HepG2 (cell line): Measurements from ENCODE around the gene THUMPD1. TPM values are rescaled to one million over a fixed set of nuclear protein-coding genes. Genes with fewer than 3 reads are reported as not detected.
"Not testable (repeated sequence)": the region's sequence is repeated elsewhere in the genome, so short reads cannot be mapped to it uniquely, and the experiment has no call there.

Experiments used
- ATAC-seq: fragments of 200-7000 bp; cut with Tn5 transposase; 3 replicates; pipeline ENCODE4 v1.9.1; 2020; ENCODE audit warnings: mild to moderate bottlenecking, moderate library complexity
- BruUV-seq: library from RNA; stranded (reverse); fragments of 400-500 nt; replicated peaks from 2 replicates; lab custom pipeline; 2021; lab: Mats Ljungman, UMichigan
- CTCF ChIA-PET: fragments of 300-600 bp; formaldehyde crosslinking; extraction: SDS; loops from one replicate; lab custom pipeline; 2021; ENCODE audit warnings: low total read pairs, inconsistent platforms, low intra/inter-chr PET ratio; lab: Yijun Ruan, JAX
- POLR2A ChIA-PET: fragments of 350-600 bp; sonication (Branson Sonifier 250); formaldehyde crosslinking; loops from one replicate; lab custom pipeline; 2020; ENCODE audit warnings: antibody characterized with exemption, inconsistent platforms; lab: Yijun Ruan, JAX
- DNase-seq: peaks from one replicate; pipeline ENCODE4 v3.0.0-alpha.2; 2015; ENCODE audit warnings: low spot score
- FAIRE-seq: peaks from 3 replicates; lab custom pipeline; 2011; peaks lifted over from hg19 to GRCh38; lab: Jason Lieb, UNC
- H2AFZ ChIP-seq: one replicate; pipeline ENCODE4 v1.6.1; 2011; ENCODE audit warnings: low read length, inconsistent platforms
- H3K27ac ChIP-seq: fragments of 300-600 bp; 3 replicates; pipeline ENCODE4 v1.8.0; 2011; ENCODE audit warnings: mixed run types, mild to moderate bottlenecking, mixed read lengths, low read length, inconsistent platforms; ENCODE audit not compliant: insufficient read depth; ENCODE audit errors: extremely low read length
- H3K27me3 ChIP-seq, 2 experiments: fragments of 200-600 bp in 1 of 2; 2 replicates in 1 of 2; 3 replicates in 1 of 2; pipeline versions ENCODE4 v1.6.0 to v1.8.0; 2011; ENCODE audit warnings: low read length in 2 of 2, mild to moderate bottlenecking in 2 of 2, moderate library complexity in 2 of 2, inconsistent platforms in 1 of 2; ENCODE audit not compliant: insufficient read depth in 2 of 2, control insufficient read depth in 1 of 2
- H3K36me3 ChIP-seq, 2 experiments: fragments of 200-600 bp in 1 of 2; replicated peaks in 1 of 2; 2 replicates in 1 of 2; 3 replicates in 1 of 2; pipeline versions ENCODE4 v1.5.1 to v1.8.0; 2011; ENCODE audit warnings: low read length in 2 of 2, inconsistent platforms in 1 of 2; ENCODE audit not compliant: insufficient read depth in 2 of 2, control insufficient read depth in 1 of 2
- H3K4me1 ChIP-seq: 2 replicates; pipeline ENCODE4 v1.5.1; 2012; ENCODE audit warnings: low read length, inconsistent platforms; ENCODE audit not compliant: insufficient read depth
- H3K4me2 ChIP-seq: 2 replicates; pipeline ENCODE4 v1.6.0; 2011; ENCODE audit warnings: low read depth, low read length, inconsistent platforms
- H3K4me3 ChIP-seq, 3 experiments: fragments of 200-600 bp in 1 of 3; sonication (generic), shearing (Covaris generic) in 1 of 3; replicated peaks in 1 of 3; 2 replicates each; pipeline ENCODE4 v1.5.1; 2011 to 2016; ENCODE audit warnings: low read length in 3 of 3, inconsistent platforms in 2 of 3, low read depth in 2 of 3, mild to moderate bottlenecking in 2 of 3, control low read depth in 1 of 3, mixed read lengths in 1 of 3; ENCODE audit not compliant: insufficient read depth in 1 of 3
- H3K79me2 ChIP-seq: one replicate; pipeline ENCODE4 v1.6.1; 2011; ENCODE audit warnings: low read length, inconsistent platforms; ENCODE audit not compliant: insufficient read depth
- H3K9ac ChIP-seq: 2 replicates; pipeline ENCODE4 v1.6.0; 2011; ENCODE audit warnings: mild to moderate bottlenecking, low read depth, low read length, inconsistent platforms; ENCODE audit not compliant: insufficient read depth
- H3K9me3 ChIP-seq: 2 replicates; pipeline ENCODE4 v1.5.1; 2012; ENCODE audit warnings: mild to moderate bottlenecking, low read length
- H4K20me1 ChIP-seq: 2 replicates; pipeline ENCODE4 v1.6.0; 2011; ENCODE audit warnings: inconsistent platforms, mild to moderate bottlenecking, low read length, moderate library complexity; ENCODE audit not compliant: insufficient read depth
- PLRG1 ChIP-seq: fragments of 450-650 bp; conservative IDR thresholded peaks from 2 replicates; pipeline ENCODE4 v1.6.1; 2016
- RBM22 ChIP-seq: fragments of 200-400 bp; formaldehyde crosslinking; optimal IDR thresholded peaks from 2 replicates; pipeline ENCODE3; 2017; ENCODE audit warnings: mild to moderate bottlenecking, low read length, moderate library complexity
- WGBS: methylation state at CpG from one replicate; pipeline ENCODE4 v1.1.6; 2017; ENCODE audit warnings: low lambda C conversion rate; 5-methylcytosine and 5-hydroxymethylcytosine counted together
- in situ Hi-C: cut with HindIII; loops from 2 replicates; pipeline ENCODE4 v1.10.0; 2017; ENCODE audit warnings: low pct_unique_long_range_greater_than_20kb; ENCODE audit not compliant: extremely low pct_ligation_motif_present
- intact Hi-C: fragments of 100-400 bp; cut with micrococcal nuclease; formaldehyde crosslinking; loops from one replicate; pipeline ENCODE4 v1.10.0; 2022; ENCODE audit not compliant: unreplicated experiment
- polyA plus RNA-seq, 8 experiments: library from polyadenylated mRNA; depleted of rRNA in 3 of 8; stranded (reverse) in 7 of 8; unstranded in 1 of 8; fragments of >200 nt; fragmentation: Illumina TruSeq in 4 of 8; extraction: Trizol in 4 of 8; gene quantifications; 2 replicates each; pipeline versions ENCODE4 v1.2.1 to v1.2.3, GENCODE V29; 2011 to 2016; ENCODE audit warnings: low read depth in 4 of 8, missing spikeins in 1 of 8, mixed read lengths in 1 of 8; ENCODE audit not compliant: insufficient read depth in 1 of 8
- total RNA-seq, 5 experiments: library from RNA; depleted of rRNA; stranded (reverse); fragments of >200 nt; fragmentation: Illumina TruSeq; extraction: Trizol; gene quantifications; 2 replicates each; pipeline ENCODE4 v1.2.3, GENCODE V29; 2016; ENCODE audit warnings: low read depth in 1 of 5
- TF ChIP-seq, protein P1 (sequence below): sonication (generic); formaldehyde crosslinking; IDR thresholded peaks from 2 replicates; pipeline ENCODE4 v1.5.0; 2020; ENCODE audit warnings: missing genetic modification reagents

The THUMPD1 gene
- total and polyA plus RNA-seq, 2 of the 13 experiments (the other 11 are each of a cell fraction or from before 2014, with no cell fraction given), result 22.7 to 69.1 TPM

GRCh38 chr16:20717718-20718117 is 23.9 kb downstream of the THUMPD1 start:
- H3K4me1 ChIP-seq, H3K27ac ChIP-seq, CTCF ChIA-PET, H4K20me1 ChIP-seq, H3K9ac ChIP-seq, H3K4me3 ChIP-seq, intact Hi-C loops, H3K4me2 ChIP-seq, H3K79me2 ChIP-seq, DNase-seq, ATAC-seq, POLR2A ChIA-PET, BruUV-seq, FAIRE-seq, H2AFZ ChIP-seq, in situ Hi-C loops: not testable (repeated sequence)
- peaks cover 2 to 16% of the 10 kb centered on the region in 2 experiments; a peak in 4 of 5 replicates for H3K36me3 ChIP-seq
- TF ChIP-seq PLRG1, result 0 out of 2 replicates have a peak, but pooled peaks have one; percentile 70
- TF ChIP-seq, all 625 proteins: peak for 1; not testable (repeated sequence) for 624
- H3K27me3 ChIP-seq, H3K9me3 ChIP-seq: not testable (repeated sequence)

- ATAC-seq, result no peak
- H3K4me1 ChIP-seq, result no peaks in the 10 kb centered on the region
- H3K4me2 ChIP-seq, result no peak overlapping the region
- H3K9ac ChIP-seq, result no peak overlapping the region
- intact Hi-C loops, result no loop called here
- TF ChIP-seq, protein P1, sequence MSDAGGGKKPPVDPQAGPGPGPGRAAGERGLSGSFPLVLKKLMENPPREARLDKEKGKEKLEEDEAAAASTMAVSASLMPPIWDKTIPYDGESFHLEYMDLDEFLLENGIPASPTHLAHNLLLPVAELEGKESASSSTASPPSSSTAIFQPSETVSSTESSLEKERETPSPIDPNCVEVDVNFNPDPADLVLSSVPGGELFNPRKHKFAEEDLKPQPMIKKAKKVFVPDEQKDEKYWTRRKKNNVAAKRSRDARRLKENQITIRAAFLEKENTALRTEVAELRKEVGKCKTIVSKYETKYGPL, result no peak
- TF ChIP-seq RBM22, result peak; percentile 23
- TF ChIP-seq, all 625 proteins: peak for 1
- Histone ChIP-seq H3K4me3 (no peak overlapping the region), H3K9me3 (no peaks in the 10 kb centered on the region), H3K27me3 (no peaks in the 10 kb centered on the region), H3K79me2 (no peaks in the 10 kb centered on the region), H3K27ac (no peak overlapping the region), H2AFZ (no peak overlapping the region), H3K36me3 (peaks cover 6 to 18% of the 10 kb centered on the region in 2 experiments; a peak in 4 of 5 replicates), H4K20me1 (no peaks in the 10 kb centered on the region)
- in situ Hi-C loops, result no loop called here
- ChIA-PET CTCF (no interaction called here), POLR2A (no interaction called here)
- 94% methylated on average over 7 of the region's 7 CpGs for WGBS
- no peak for FAIRE-seq
- DNase-seq, result no peak
- no TSS peak for BruUV-seq
Observed at GRCh38 chr16:20711277-20711911, 30.2 kb downstream of the THUMPD1 start.
